Effector memory CD8-positive, alpha-beta T cell (primary cell): ENCODE measurements around the gene DUSP22.

Source experiments
- ATAC-seq: fragments of 150-1000 bp; cut with Tn5 transposase; replicated peaks from 2 replicates; pipeline ENCODE4 v1.10.0; 2021; ENCODE audit warnings: mild to moderate bottlenecking, moderate library complexity
- DNase-seq, 3 experiments: peaks; one replicate each; pipeline ENCODE4 v3.0.0; 2021
- H3K27ac Mint-ChIP-seq, 2 donors: one replicate each; pipeline ENCODE4 v1.8.0; 2022; ENCODE audit warnings: mild to moderate bottlenecking in 2 of 2, mixed read lengths in 2 of 2, moderate library complexity in 2 of 2
- H3K27me3 Mint-ChIP-seq, 2 donors: one replicate each; pipeline ENCODE4 v1.8.0; 2022; ENCODE audit warnings: mixed read lengths in 2 of 2
- H3K36me3 Mint-ChIP-seq: one replicate; pipeline ENCODE4 v1.8.0; 2022; ENCODE audit warnings: mild to moderate bottlenecking, moderate library complexity, mixed read lengths; ENCODE audit not compliant: insufficient read depth
- H3K4me1 Mint-ChIP-seq, 2 donors: one replicate each; pipeline ENCODE4 v1.8.0; 2022; ENCODE audit warnings: low read depth in 2 of 2, mixed read lengths in 2 of 2
- H3K4me3 Mint-ChIP-seq, 2 donors: one replicate each; pipeline ENCODE4 v1.8.0; 2022; ENCODE audit warnings: mild to moderate bottlenecking in 2 of 2, mixed read lengths in 2 of 2, moderate library complexity in 2 of 2
- H3K9me3 Mint-ChIP-seq, 2 donors: one replicate each; pipeline ENCODE4 v1.8.0; 2022; ENCODE audit warnings: mixed read lengths in 2 of 2

DUSP22 gene

GRCh38 chr6:294656-295565 is 2.6 kb downstream of the DUSP22 start:
- ATAC-seq (no peak), DNase-seq (no peak)
- Mint-ChIP-seq H3K36me3 (peaks cover 28% of the 10 kb centered on the region), H3K4me3 (no peak overlapping the region), H3K9me3 (no peaks in the 10 kb centered on the region), H3K4me1 (peaks cover 34 to 39% of the 10 kb centered on the region in 2 donors), H3K27ac (peak overlapping the region in 1 of 2 donors; percentile 83), H3K27me3 (no peaks in the 10 kb centered on the region)

- no peaks in the 10 kb centered on the region for H3K9me3 Mint-ChIP-seq
- no peaks in the 10 kb centered on the region for H3K27me3 Mint-ChIP-seq
- peak overlapping the region; percentile 24 to 37 for H3K4me3 Mint-ChIP-seq
- ATAC-seq (no peak), DNase-seq (no peak)
- H3K4me1 Mint-ChIP-seq = peaks cover 29 to 30% of the 10 kb centered on the region in 2 donors
- H3K27ac Mint-ChIP-seq = peak overlapping the region; percentile 55 to 83
- H3K36me3 Mint-ChIP-seq = peaks cover 20% of the 10 kb centered on the region
These were observed 4.2 kb downstream of the DUSP22 start for GRCh38 chr6:296151-297122.

- Mint-ChIP-seq H3K4me3 (no peak overlapping the region), H3K9me3 (no peaks in the 10 kb centered on the region), H3K27me3 (no peaks in the 10 kb centered on the region), H3K27ac (no peak overlapping the region), H3K36me3 (peaks cover 10% of the 10 kb centered on the region), H3K4me1 (peaks cover 26 to 28% of the 10 kb centered on the region in 2 donors)
- ATAC-seq (no peak), DNase-seq (no peak)
These were observed 5.4 kb downstream of the DUSP22 start for GRCh38 chr6:297571-298232.

GRCh38 chr6:298233-299103 is 6.2 kb downstream of the DUSP22 start:
- Mint-ChIP-seq H3K27ac (no peak overlapping the region), H3K4me3 (no peak overlapping the region), H3K36me3 (peaks cover 2% of the 10 kb centered on the region), H3K27me3 (no peaks in the 10 kb centered on the region), H3K9me3 (no peaks in the 10 kb centered on the region), H3K4me1 (peaks cover 19 to 23% of the 10 kb centered on the region in 2 donors)
- DNase-seq (no peak), ATAC-seq (no peak)

GRCh38 chr6:299104-299980 is 7.1 kb downstream of the DUSP22 start:
- Mint-ChIP-seq H3K4me3 (no peak overlapping the region), H3K27me3 (no peaks in the 10 kb centered on the region), H3K9me3 (no peaks in the 10 kb centered on the region), H3K27ac (no peak overlapping the region), H3K36me3 (no peaks in the 10 kb centered on the region), H3K4me1 (peaks cover 16 to 22% of the 10 kb centered on the region in 2 donors)
- no peak for DNase-seq
- ATAC-seq = no peak

GRCh38 chr6:300026-300425 is 7.7 kb downstream of the DUSP22 start:
- Mint-ChIP-seq H3K4me3 (no peak overlapping the region), H3K27ac (no peak overlapping the region), H3K27me3 (no peaks in the 10 kb centered on the region), H3K9me3 (no peaks in the 10 kb centered on the region), H3K36me3 (peaks cover 3% of the 10 kb centered on the region), H3K4me1 (peaks cover 18% of the 10 kb centered on the region in 2 donors)
- DNase-seq (no peak), ATAC-seq (no peak)

- Mint-ChIP-seq H3K4me3 (no peak overlapping the region), H3K9me3 (no peaks in the 10 kb centered on the region), H3K27ac (no peak overlapping the region), H3K27me3 (no peaks in the 10 kb centered on the region), H3K36me3 (peaks cover 3% of the 10 kb centered on the region), H3K4me1 (peaks cover 18% of the 10 kb centered on the region in 2 donors)
- ATAC-seq = no peak
- no peak for DNase-seq
These were observed 8.4 kb downstream of the DUSP22 start for GRCh38 chr6:300494-301198.

- H3K36me3 Mint-ChIP-seq = peaks cover 3% of the 10 kb centered on the region
- no peaks in the 10 kb centered on the region for H3K9me3 Mint-ChIP-seq
- H3K27me3 Mint-ChIP-seq = no peaks in the 10 kb centered on the region
- ATAC-seq (no peak), DNase-seq (no peak)
- H3K27ac Mint-ChIP-seq = no peak overlapping the region
- H3K4me1 Mint-ChIP-seq = peaks cover 13% of the 10 kb centered on the region in 2 donors
- no peak overlapping the region for H3K4me3 Mint-ChIP-seq
These were observed 9.2 kb downstream of the DUSP22 start for GRCh38 chr6:301526-301925.

- Mint-ChIP-seq H3K36me3 (peaks cover 3% of the 10 kb centered on the region), H3K4me3 (no peak overlapping the region), H3K4me1 (peaks cover 7 to 8% of the 10 kb centered on the region in 2 donors), H3K27ac (no peak overlapping the region), H3K9me3 (no peaks in the 10 kb centered on the region), H3K27me3 (no peaks in the 10 kb centered on the region)
- DNase-seq (no peak), ATAC-seq (no peak)
These were observed 9.8 kb downstream of the DUSP22 start for GRCh38 chr6:301929-302705.

GRCh38 chr6:302760-303159 is 10.5 kb downstream of the DUSP22 start:
- no peak overlapping the region for H3K27ac Mint-ChIP-seq
- H3K4me1 Mint-ChIP-seq = peaks cover 2 to 6% of the 10 kb centered on the region in 2 donors
- H3K9me3 Mint-ChIP-seq = no peaks in the 10 kb centered on the region
- no peak for DNase-seq
- H3K27me3 Mint-ChIP-seq = no peaks in the 10 kb centered on the region
- no peak overlapping the region for H3K4me3 Mint-ChIP-seq
- no peak for ATAC-seq
- peaks cover 3% of the 10 kb centered on the region for H3K36me3 Mint-ChIP-seq

GRCh38 chr6:303263-303662 is 11.0 kb downstream of the DUSP22 start:
- Mint-ChIP-seq H3K27ac (no peak overlapping the region), H3K4me1 (peaks cover 3 to 6% of the 10 kb centered on the region in 2 donors), H3K27me3 (no peaks in the 10 kb centered on the region), H3K36me3 (peaks cover 3% of the 10 kb centered on the region), H3K9me3 (no peaks in the 10 kb centered on the region), H3K4me3 (no peak overlapping the region)
- DNase-seq (no peak), ATAC-seq (no peak)
